GM18498 (cell line): ENCODE results near the gene SPNS3.

Experiments used
- ATAC-seq: cut with Tn5 transposase; IDR thresholded peaks from one replicate; pipeline ENCODE4 v1.9.1; 2021; ENCODE audit warnings: mild to moderate bottlenecking, moderate library complexity; ENCODE audit not compliant: unreplicated experiment

SPNS3 gene

GRCh38 chr17:4426499-4427208 is 7.1 kb upstream of the SPNS3 start:
- no peak for ATAC-seq

DNA sequence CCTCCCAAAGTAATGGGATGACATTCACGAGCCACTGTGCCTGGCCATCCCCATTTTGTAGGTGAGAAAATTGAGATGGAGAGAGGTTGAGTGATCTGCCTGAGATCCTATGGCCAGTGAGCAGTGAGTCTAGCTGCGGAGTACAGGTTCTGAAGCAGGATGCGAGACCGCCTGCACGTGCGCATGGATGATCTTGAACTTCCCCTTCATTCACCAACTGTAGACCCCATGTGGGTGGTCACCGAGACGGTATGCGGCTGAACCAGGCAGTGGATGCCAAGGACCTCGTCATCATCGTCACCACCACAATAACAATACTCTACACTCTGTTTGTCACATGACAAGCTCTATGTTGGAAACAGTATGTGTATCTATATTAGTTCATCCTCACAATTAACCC is 6.2 kb upstream of the SPNS3 start:
- ATAC-seq, result no peak

DNA sequence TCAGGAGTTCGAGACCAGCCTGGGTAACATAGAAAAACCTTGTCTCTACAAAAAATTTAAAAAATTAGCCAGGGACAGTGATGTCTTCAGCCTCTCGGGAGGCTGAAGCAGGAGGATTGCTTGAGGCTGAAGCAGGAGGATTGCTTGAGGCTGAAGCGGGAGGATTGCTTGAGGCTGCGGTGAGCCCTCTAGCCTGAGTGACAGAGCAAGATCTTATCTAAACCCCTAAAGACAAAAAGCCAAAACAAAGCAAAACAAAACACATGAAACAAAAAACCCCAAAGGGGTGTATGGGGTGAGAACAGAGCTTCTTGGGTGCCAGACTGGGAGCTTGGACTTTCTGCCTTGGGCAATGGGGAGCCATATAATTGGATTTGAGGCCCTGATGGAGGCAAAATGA is 2.6 kb downstream of the SPNS3 start:
- ATAC-seq, result no peak

DNA sequence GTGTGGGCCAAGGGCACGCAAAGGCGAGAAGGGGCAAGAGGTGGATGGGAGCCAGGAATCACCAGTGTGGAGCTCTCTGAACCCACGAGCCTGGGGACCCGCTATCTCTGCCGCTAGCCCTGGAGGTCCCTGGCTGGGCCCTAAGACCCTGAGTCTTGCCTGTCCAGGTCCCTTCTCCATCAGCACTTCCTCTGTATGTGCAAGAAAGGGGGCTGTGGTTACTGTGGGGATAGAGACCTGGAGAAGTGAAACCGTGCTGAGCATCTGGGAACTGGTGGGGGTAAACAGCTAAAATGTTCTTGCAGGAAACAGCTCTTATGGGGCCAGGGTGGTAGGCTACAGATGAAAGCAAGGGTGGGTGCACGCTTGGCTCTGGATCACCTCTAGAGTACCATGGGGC is 3.1 kb downstream of the SPNS3 start:
- no peak for ATAC-seq

DNA sequence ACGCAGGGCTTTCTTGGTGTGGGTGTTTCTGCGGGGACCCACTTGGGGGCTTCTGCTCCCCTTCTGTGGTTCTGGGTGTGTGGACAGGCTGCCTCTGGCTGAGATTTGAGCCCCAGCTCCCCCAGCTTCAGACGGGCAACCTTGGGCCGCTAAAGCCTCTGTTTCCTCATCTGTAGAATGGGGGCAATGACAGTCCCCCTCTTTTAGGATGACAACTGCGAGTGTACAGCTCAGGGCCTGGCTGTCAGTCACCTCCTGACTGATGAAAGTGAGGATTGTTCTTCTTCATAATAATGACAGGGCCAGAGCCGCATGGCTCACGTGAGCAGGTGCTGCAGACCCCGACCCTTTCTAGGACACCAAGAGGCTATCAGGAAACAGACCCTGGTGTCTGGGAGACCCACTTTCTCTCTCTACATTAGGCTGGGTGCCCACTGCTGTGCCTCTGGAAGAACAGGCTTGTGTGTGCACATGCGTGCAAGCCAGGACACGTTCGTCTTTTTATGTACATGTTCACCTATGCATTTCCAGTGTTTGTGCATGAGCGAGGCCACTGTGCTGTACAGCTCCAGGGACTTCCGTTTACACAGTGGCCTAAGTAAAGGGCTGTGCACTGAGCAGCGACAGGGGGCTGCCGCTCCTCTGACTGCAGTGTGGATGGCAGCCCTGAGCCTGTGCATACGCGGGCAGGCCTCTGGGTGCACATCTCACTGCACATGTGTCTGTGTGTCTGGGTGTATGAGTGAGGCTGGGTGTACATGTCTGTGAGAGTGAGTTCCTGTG is 4.6 kb downstream of the SPNS3 start:
- ATAC-seq, result no peak

DNA sequence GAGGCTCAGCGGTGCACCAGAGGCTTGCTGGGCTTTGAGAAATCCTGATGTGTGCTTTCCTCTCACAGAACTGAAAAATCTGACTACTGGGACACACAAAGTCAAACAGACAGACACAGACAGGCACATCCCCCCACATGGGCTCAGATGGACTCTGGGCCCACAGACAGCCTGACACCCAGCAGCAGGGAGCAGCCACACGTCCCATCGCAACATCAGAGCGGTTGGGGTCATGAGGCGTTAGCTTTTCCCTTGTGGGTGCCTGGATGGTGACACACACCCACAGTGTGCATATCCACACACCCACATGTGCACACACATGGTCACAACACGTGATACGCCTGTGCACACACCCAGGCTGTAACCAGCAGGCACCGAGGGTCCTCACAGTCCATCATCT is 6.3 kb downstream of the SPNS3 start:
- no peak for ATAC-seq

GRCh38 chr17:4440690-4441686 is 7.2 kb downstream of the SPNS3 start:
- no peak for ATAC-seq

GRCh38 chr17:4442582-4442981 is 8.8 kb downstream of the SPNS3 start:
- ATAC-seq, result no peak

GRCh38 chr17:4443476-4443875 is 9.7 kb downstream of the SPNS3 start:
- ATAC-seq, result no peak

DNA sequence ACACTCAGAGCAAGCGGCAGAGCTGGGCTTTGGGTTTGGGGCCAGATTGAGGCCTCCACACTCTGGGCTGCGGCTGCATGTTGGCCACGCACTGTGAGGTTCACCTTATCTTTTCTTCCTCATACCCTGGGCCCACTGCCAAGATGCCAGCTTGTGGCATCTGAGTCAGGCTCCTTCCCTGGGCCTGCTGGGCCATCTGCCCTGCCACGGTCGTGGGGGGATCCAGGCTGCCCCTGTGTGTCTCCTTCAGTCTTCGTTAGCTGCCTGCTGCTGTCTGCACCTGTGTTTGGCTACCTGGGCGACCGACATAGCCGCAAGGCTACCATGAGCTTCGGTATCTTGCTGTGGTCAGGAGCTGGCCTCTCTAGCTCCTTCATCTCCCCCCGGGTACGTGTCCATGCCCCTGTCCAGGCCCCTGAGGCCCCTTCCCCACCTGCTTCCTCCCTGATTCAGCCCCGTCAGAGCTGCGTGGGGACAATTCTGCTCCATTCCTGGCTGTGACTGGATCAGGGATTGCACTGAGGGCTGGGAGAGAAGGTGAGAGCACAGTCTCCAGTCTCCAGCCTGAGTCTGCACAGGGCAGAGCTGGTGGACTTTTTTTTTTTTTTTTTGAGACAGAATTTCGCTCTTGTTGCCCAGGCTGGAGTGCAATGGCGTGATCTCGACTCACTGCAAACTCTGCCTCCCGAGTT is 11.2 kb downstream of the SPNS3 start:
- no peak for ATAC-seq

- no peak for ATAC-seq
Measured at GRCh38 chr17:4445731-4446130, 12.0 kb downstream of the SPNS3 start.

DNA sequence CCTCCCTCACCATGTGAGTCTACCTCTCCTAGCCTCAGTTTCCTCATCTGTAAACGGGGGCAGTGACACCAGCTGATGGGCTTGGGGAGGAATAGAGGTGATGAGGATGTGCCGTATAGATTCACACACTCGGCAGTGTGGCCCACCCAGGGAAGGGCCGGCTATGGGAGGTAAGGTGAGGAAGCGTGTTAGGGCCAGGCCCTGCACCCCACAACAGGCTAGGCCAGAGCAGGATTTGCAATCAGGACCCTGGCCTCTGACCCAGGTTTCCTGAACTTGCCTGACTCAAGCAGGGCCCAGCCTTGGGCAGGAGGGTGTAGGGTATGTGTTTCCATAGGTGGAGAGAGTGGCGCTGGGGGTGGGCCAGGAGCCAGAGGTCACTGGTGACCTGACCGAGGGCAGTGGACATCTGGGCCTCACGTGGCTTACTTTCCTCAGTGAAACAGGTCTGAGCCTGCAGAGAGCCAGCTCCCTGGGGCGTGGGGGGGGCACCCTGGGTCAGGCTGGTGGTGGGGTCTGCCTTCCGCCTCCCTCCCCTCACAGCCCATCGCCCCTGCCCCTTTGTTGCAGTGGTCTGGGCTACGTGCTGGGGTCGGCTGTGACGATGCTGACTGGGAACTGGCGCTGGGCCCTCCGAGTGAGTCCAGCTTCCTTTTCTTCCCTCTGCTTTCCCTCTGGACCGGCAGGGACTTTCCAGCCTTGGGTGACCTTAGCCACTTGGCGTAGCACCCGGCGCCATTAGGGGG is 12.8 kb downstream of the SPNS3 start:
- no peak for ATAC-seq

GRCh38 chr17:4448197-4448980 is 14.6 kb downstream of the SPNS3 start:
- no peak for ATAC-seq

GRCh38 chr17:4449736-4450135 is 16.0 kb downstream of the SPNS3 start:
- ATAC-seq, result no peak

- ATAC-seq, result no peak
Measured at GRCh38 chr17:4450710-4451316, 17.1 kb downstream of the SPNS3 start.

- no peak for ATAC-seq
Measured at GRCh38 chr17:4453812-4454591, 20.3 kb downstream of the SPNS3 start.

GRCh38 chr17:4460661-4461060 is 26.9 kb downstream of the SPNS3 start:
- ATAC-seq, result no peak
